Common myeloid progenitor, CD34-positive (primary cell): ENCODE results near the gene HYAL2.

ENCODE experiments used
- CTCF ChIA-PET: fragments of 350-600 bp; sonication (Branson Sonifier 250); formaldehyde crosslinking; loops from one replicate; lab custom pipeline; 2021; ENCODE audit warnings: antibody characterized with exemption; lab: Charles Lee
- POLR2A ChIA-PET: fragments of 350-600 bp; sonication (Branson Sonifier 250); formaldehyde crosslinking; loops from one replicate; lab custom pipeline; 2021; ENCODE audit warnings: antibody characterized with exemption; lab: Charles Lee
- DNase-seq, 3 donors: peaks; one replicate each; pipeline versions ENCODE4 v3.0.0 to v3.0.0-alpha.2; 2013
- H3K27ac ChIP-seq, 2 experiments: 1 replicate in 1 of 2; 2 replicates in 1 of 2; pipeline ENCODE4 v1.7.0; 2013; ENCODE audit warnings: inconsistent platforms in 2 of 2, low read length in 2 of 2, mild to moderate bottlenecking in 2 of 2, low read depth in 1 of 2, moderate library complexity in 1 of 2; ENCODE audit not compliant: severe bottlenecking in 2 of 2, insufficient read depth in 1 of 2, poor library complexity in 1 of 2
- H3K27me3 ChIP-seq, 5 experiments: replicated peaks in 2 of 5; 1 replicate in 3 of 5; 2 replicates in 2 of 5; pipeline versions ENCODE4 v1.6.1 to v1.7.0; 2013; ENCODE audit warnings: low read length in 4 of 5, mild to moderate bottlenecking in 2 of 5, moderate library complexity in 2 of 5, inconsistent platforms in 1 of 5; ENCODE audit not compliant: insufficient read depth in 5 of 5, control insufficient read depth in 4 of 5
- H3K36me3 ChIP-seq, 4 experiments: 1 replicate in 2 of 4; 2 replicates in 2 of 4; pipeline versions ENCODE4 v1.6.1 to v1.7.0; 2013; ENCODE audit warnings: low read length in 3 of 4, control low read depth in 1 of 4, mild to moderate bottlenecking in 1 of 4; ENCODE audit not compliant: control insufficient read depth in 4 of 4, insufficient read depth in 4 of 4
- H3K4me1 ChIP-seq, 4 experiments: 1 replicate in 3 of 4; 2 replicates in 1 of 4; pipeline versions ENCODE4 v1.6.1 to v1.7.1; 2013; ENCODE audit warnings: low read length in 3 of 4, mild to moderate bottlenecking in 3 of 4, control low read depth in 1 of 4, inconsistent platforms in 1 of 4, moderate library complexity in 1 of 4; ENCODE audit not compliant: control insufficient read depth in 4 of 4, insufficient read depth in 4 of 4; ENCODE audit errors: control extremely low read depth in 1 of 4
- H3K4me3 ChIP-seq, 7 experiments: 1 replicate in 4 of 7; 2 replicates in 3 of 7; pipeline versions ENCODE4 v1.5.1 to v1.7.0; 2013; ENCODE audit warnings: mild to moderate bottlenecking in 7 of 7, low read length in 6 of 7, moderate library complexity in 6 of 7, inconsistent platforms in 2 of 7, low read depth in 2 of 7, control low read depth in 1 of 7; ENCODE audit not compliant: insufficient read depth in 4 of 7, control insufficient read depth in 1 of 7; ENCODE audit errors: extremely low read depth in 1 of 7
- H3K9me3 ChIP-seq, 5 experiments: 1 replicate in 4 of 5; 2 replicates in 1 of 5; pipeline versions ENCODE4 v1.6.1 to v1.7.1; 2013; ENCODE audit warnings: low read length in 4 of 5, mild to moderate bottlenecking in 2 of 5, inconsistent platforms in 1 of 5, low read depth in 1 of 5, moderate library complexity in 1 of 5; ENCODE audit not compliant: control insufficient read depth in 4 of 5, insufficient read depth in 2 of 5; ENCODE audit errors: control extremely low read depth in 1 of 5
- WGBS: methylation state at CpG from one replicate; pipeline ENCODE4 v1.1.5; 2013; ENCODE audit not compliant: insufficient coverage; 5-methylcytosine and 5-hydroxymethylcytosine counted together

Gene HYAL2

GRCh38 chr3:50321336-50322114 is 1.0 kb downstream of the HYAL2 start:
- WGBS, result 0% methylated on average over 40 of the region's 59 CpGs
- CTCF ChIA-PET, result interaction anchor here (0.6 to 11.6 kb wide), 7 partner anchors 15 to 47 kb away, joined by 3 to 105 read pairs (median 6); partner anchors contain the start of genes HYAL1, HYAL3, LSMEM2 and NAA80
- H3K4me1 ChIP-seq, result peaks cover 2 to 80% (median 58%) of the 10 kb centered on the region in 4 experiments

GRCh38 chr3:50320853-50321335 is 1.7 kb downstream of the HYAL2 start:
- H3K36me3 ChIP-seq, result peaks cover 0 to 42% (median 17%) of the 10 kb centered on the region in 4 experiments
- ChIA-PET POLR2A (interaction anchor here (0.5 to 0.8 kb wide), 5 partner anchors 11 to 28 kb away, joined by 3 to 6 read pairs (median 3); no protein-coding TSS in a partner anchor), CTCF (interaction anchor here (0.6 to 11.6 kb wide), 9 partner anchors 15 to 62 kb away, joined by 3 to 105 read pairs (median 5); partner anchors contain the start of genes HYAL1, HYAL3, LSMEM2 and NAA80)
- DNase-seq, result peak in 1 of 3 donors; percentile 69
- H3K4me3 ChIP-seq, result peak overlapping the region; percentile 69 to 88 (median 82)
- 0% methylated on average over 12 of the region's 45 CpGs for WGBS
- peak overlapping the region; percentile 98 to 99 for H3K27ac ChIP-seq
- H3K9me3 ChIP-seq, result no peaks in the 10 kb centered on the region
- no peaks in the 10 kb centered on the region for H3K27me3 ChIP-seq
- peaks cover 2 to 75% (median 58%) of the 10 kb centered on the region in 4 experiments for H3K4me1 ChIP-seq

More at GRCh38 chr3:50321336-50322114, 1.0 kb downstream of the HYAL2 start:
- H3K9me3 ChIP-seq, result no peaks in the 10 kb centered on the region
- peak overlapping the region; percentile 98 to 99 for H3K27ac ChIP-seq
- peak; percentile 88 to 92 (median 90) for DNase-seq
- H3K36me3 ChIP-seq, result peaks cover 0 to 42% (median 18%) of the 10 kb centered on the region in 4 experiments
- POLR2A ChIA-PET, result interaction anchor here (0.5 to 0.8 kb wide), 5 partner anchors 12 to 30 kb away, joined by 3 to 6 read pairs (median 3); no protein-coding TSS in a partner anchor
- peak overlapping the region; percentile 69 to 88 (median 82) for H3K4me3 ChIP-seq
- no peaks in the 10 kb centered on the region for H3K27me3 ChIP-seq

- H3K4me1 ChIP-seq, result peaks cover 2 to 67% (median 56%) of the 10 kb centered on the region in 4 experiments
- ChIA-PET POLR2A (interaction anchor here (0.6 kb wide), 1 partner anchor 14 kb away, joined by 3 read pairs; no protein-coding TSS in a partner anchor), CTCF (interaction anchor here (0.7 to 11.6 kb wide), 10 partner anchors 8 to 61 kb away, joined by 3 to 105 read pairs (median 5); partner anchors contain the start of genes HYAL1, HYAL3, NAA80 and NPRL2)
- peaks cover 0 to 38% (median 13%) of the 10 kb centered on the region in 4 experiments for H3K36me3 ChIP-seq
- DNase-seq, result no peak
- H3K27me3 ChIP-seq, result no peaks in the 10 kb centered on the region
- peak overlapping the region in 1 of 2 experiments; percentile 99 for H3K27ac ChIP-seq
- H3K4me3 ChIP-seq, result peak overlapping the region in 6 of 7 experiments; percentile 69 to 88 (median 84)
- WGBS, result 96% methylated on average over 29 of the region's 29 CpGs
- H3K9me3 ChIP-seq, result no peaks in the 10 kb centered on the region
Observed at GRCh38 chr3:50319894-50320625, 2.5 kb downstream of the HYAL2 start.

GRCh38 chr3:50319181-50319893 is 3.2 kb downstream of the HYAL2 start:
- peaks cover 0 to 37% (median 11%) of the 10 kb centered on the region in 4 experiments for H3K36me3 ChIP-seq

GRCh38 chr3:50318615-50319014 is 3.9 kb downstream of the HYAL2 start:
- no peak overlapping the region for H3K27ac ChIP-seq

More at GRCh38 chr3:50319181-50319893, 3.2 kb downstream of the HYAL2 start:
- Histone ChIP-seq H3K4me1 (peaks cover 2 to 66% (median 54%) of the 10 kb centered on the region in 4 experiments), H3K27me3 (no peaks in the 10 kb centered on the region), H3K27ac (no peak overlapping the region), H3K9me3 (no peaks in the 10 kb centered on the region), H3K4me3 (peak overlapping the region in 1 of 7 experiments; percentile 6)
- ChIA-PET CTCF (interaction anchor here (1.1 to 11.6 kb wide), 9 partner anchors 9 to 73 kb away, joined by 3 to 105 read pairs (median 6); partner anchors contain the start of genes HYAL1, HYAL3, NAA80 and TUSC2), POLR2A (no interaction called here)
- 97% methylated on average over 14 of the region's 16 CpGs for WGBS
- no peak for DNase-seq

GRCh38 chr3:50318163-50318562 is 4.4 kb downstream of the HYAL2 start:
- Histone ChIP-seq H3K4me3 (peak overlapping the region in 1 of 7 experiments; percentile 14), H3K9me3 (no peaks in the 10 kb centered on the region), H3K4me1 (peaks cover 2 to 58% (median 48%) of the 10 kb centered on the region in 4 experiments), H3K36me3 (peaks cover 0 to 37% (median 10%) of the 10 kb centered on the region in 4 experiments), H3K27ac (peak overlapping the region in 1 of 2 experiments; percentile 25), H3K27me3 (no peaks in the 10 kb centered on the region)
- ChIA-PET CTCF (interaction anchor here (1.2 to 11.6 kb wide), 5 partner anchors 10 to 124 kb away, joined by 3 to 105 read pairs (median 6); partner anchors contain the start of genes HYAL1, HYAL3, NAA80 and TUSC2), POLR2A (no interaction called here)
- DNase-seq, result no peak
- 78% methylated on average over 9 of the region's 11 CpGs for WGBS

More at GRCh38 chr3:50318615-50319014, 3.9 kb downstream of the HYAL2 start:
- peak overlapping the region in 2 of 7 experiments; percentile 6 to 14 for H3K4me3 ChIP-seq
- ChIA-PET CTCF (interaction anchor here (1.1 to 11.6 kb wide), 8 partner anchors 10 to 124 kb away, joined by 3 to 105 read pairs (median 4); partner anchors contain the start of genes HYAL1, HYAL3, NAA80 and TUSC2), POLR2A (no interaction called here)
- peaks cover 2 to 63% (median 52%) of the 10 kb centered on the region in 4 experiments for H3K4me1 ChIP-seq
- no peaks in the 10 kb centered on the region for H3K27me3 ChIP-seq
- 60% methylated on average over 5 of the region's 10 CpGs for WGBS
- peaks cover 0 to 37% (median 10%) of the 10 kb centered on the region in 4 experiments for H3K36me3 ChIP-seq
- no peaks in the 10 kb centered on the region for H3K9me3 ChIP-seq
- DNase-seq, result peak in 2 of 3 donors; percentile 40 to 49
